Mammary epithelial cell (primary cell): Measurements from ENCODE around the gene NTM.

Source experiments
- EZH2 ChIP-seq: IDR thresholded peaks from 2 replicates; pipeline ENCODE4 v1.6.1; 2012; ENCODE audit warnings: low read length, inconsistent platforms, borderline replicate concordance
- TF ChIP-seq, protein P1 (sequence below), 2 donors: IDR thresholded peaks in 1 of 2; conservative IDR thresholded peaks in 1 of 2; 2 replicates each; pipeline ENCODE4 v1.5.1; 2011 to 2012; ENCODE audit warnings: inconsistent platforms in 2 of 2, low read length in 2 of 2, mild to moderate bottlenecking in 2 of 2, control low read depth in 1 of 2, low read depth in 1 of 2; ENCODE audit not compliant: insufficient read depth in 1 of 2; ENCODE audit errors: extremely low read depth in 1 of 2

- TF ChIP-seq, protein P1, sequence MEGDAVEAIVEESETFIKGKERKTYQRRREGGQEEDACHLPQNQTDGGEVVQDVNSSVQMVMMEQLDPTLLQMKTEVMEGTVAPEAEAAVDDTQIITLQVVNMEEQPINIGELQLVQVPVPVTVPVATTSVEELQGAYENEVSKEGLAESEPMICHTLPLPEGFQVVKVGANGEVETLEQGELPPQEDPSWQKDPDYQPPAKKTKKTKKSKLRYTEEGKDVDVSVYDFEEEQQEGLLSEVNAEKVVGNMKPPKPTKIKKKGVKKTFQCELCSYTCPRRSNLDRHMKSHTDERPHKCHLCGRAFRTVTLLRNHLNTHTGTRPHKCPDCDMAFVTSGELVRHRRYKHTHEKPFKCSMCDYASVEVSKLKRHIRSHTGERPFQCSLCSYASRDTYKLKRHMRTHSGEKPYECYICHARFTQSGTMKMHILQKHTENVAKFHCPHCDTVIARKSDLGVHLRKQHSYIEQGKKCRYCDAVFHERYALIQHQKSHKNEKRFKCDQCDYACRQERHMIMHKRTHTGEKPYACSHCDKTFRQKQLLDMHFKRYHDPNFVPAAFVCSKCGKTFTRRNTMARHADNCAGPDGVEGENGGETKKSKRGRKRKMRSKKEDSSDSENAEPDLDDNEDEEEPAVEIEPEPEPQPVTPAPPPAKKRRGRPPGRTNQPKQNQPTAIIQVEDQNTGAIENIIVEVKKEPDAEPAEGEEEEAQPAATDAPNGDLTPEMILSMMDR (conservative IDR thresholded peaks at IDR 0.05 in 1 of 2, IDR thresholded peaks at IDR 0.05 in 1 of 2; ENCODE audit: extremely low read depth in 1 of 2, insufficient read depth in 1 of 2, low read depth in 1 of 2, low read length in 2 of 2): no peak
- no peak for TF ChIP-seq EZH2
Observed at GRCh38 chr11:131418189-131418588, 47.8 kb downstream of the NTM start.
